Gastrocnemius medialis (tissue), 4 donors: ENCODE data around the gene ACSM4.

Experiments
- POLR2A ChIP-seq, 2 donors: fragments of 450-650 bp; IDR thresholded peaks; one replicate each; pipeline ENCODE4 v1.6.1; 2017; ENCODE audit warnings: antibody characterized with exemption in 2 of 2, mild to moderate bottlenecking in 2 of 2, moderate library complexity in 2 of 2
- TF ChIP-seq, protein P1 (sequence below), 5 experiments: fragments of 450-650 bp in 3 of 5; fragments of 200-600 bp in 2 of 5; sonication (generic) in 2 of 5; IDR thresholded peaks in 4 of 5; conservative IDR thresholded peaks in 1 of 5; 1 replicate in 4 of 5; 2 replicates in 1 of 5; pipeline ENCODE4 v1.5.1; 2016 to 2019; ENCODE audit warnings: antibody characterized with exemption in 5 of 5, mild to moderate bottlenecking in 3 of 5, moderate library complexity in 3 of 5

DNA sequence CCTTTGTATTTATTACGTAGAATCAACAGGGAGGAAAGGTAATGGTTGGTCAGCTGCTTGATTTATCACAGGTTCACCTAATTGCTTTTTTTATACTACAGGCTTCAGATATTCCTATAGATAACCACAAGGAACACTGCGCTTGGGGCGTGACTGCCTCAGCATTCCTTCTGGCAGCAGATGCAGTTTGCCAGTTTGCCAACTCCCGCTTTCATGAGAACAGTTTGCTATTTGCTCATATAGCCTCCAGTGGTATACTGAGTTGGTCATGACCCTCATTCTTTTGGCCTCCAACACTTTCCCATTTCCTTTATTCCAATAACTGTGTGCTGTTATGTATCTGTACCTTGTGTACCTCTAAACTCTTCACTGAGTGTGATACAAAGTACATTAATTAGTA lies 38.6 kb upstream of the ACSM4 start:
- TF ChIP-seq POLR2A (IDR thresholded peaks at IDR 0.05), result no peak
- TF ChIP-seq, protein P1, sequence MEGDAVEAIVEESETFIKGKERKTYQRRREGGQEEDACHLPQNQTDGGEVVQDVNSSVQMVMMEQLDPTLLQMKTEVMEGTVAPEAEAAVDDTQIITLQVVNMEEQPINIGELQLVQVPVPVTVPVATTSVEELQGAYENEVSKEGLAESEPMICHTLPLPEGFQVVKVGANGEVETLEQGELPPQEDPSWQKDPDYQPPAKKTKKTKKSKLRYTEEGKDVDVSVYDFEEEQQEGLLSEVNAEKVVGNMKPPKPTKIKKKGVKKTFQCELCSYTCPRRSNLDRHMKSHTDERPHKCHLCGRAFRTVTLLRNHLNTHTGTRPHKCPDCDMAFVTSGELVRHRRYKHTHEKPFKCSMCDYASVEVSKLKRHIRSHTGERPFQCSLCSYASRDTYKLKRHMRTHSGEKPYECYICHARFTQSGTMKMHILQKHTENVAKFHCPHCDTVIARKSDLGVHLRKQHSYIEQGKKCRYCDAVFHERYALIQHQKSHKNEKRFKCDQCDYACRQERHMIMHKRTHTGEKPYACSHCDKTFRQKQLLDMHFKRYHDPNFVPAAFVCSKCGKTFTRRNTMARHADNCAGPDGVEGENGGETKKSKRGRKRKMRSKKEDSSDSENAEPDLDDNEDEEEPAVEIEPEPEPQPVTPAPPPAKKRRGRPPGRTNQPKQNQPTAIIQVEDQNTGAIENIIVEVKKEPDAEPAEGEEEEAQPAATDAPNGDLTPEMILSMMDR (IDR thresholded peaks at IDR 0.05 in 4 of 5, conservative IDR thresholded peaks at IDR 0.05 in 1 of 5), result no peak
